DMS153 treated with DMSO at 0.1 percent for 48 hours (cell line): Measurements from ENCODE around the gene RPP25L.

Experiments
- DNase-seq: peaks from one replicate; lab custom pipeline; 2025; ENCODE audit not compliant: unreplicated experiment; lab: John Stamatoyannopoulos, UW

Gene RPP25L

GRCh38 chr9:34588671-34589635 lies 22.9 kb downstream of the RPP25L start:
- DNase-seq = no peak

DNA sequence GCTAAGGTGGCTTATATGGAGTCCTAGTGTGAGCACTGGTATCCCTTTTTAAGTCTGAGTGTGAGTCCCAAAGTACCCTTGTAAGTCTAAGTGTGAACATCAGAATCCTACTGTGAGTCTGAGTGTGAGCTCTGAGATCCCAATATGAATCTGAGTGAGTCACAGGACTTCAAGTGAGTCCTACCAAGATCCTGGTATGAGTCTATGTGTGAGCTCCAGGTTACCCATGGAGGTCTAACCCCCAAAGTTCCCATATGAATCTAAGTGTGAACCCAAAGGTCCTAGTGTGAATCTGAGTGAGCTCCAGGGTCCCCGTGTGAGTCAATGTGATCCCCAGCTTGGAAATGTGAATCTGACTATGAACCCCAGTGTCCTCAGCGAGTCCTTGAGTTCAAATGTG lies 24.6 kb downstream of the RPP25L start:
- no peak for DNase-seq

DNA sequence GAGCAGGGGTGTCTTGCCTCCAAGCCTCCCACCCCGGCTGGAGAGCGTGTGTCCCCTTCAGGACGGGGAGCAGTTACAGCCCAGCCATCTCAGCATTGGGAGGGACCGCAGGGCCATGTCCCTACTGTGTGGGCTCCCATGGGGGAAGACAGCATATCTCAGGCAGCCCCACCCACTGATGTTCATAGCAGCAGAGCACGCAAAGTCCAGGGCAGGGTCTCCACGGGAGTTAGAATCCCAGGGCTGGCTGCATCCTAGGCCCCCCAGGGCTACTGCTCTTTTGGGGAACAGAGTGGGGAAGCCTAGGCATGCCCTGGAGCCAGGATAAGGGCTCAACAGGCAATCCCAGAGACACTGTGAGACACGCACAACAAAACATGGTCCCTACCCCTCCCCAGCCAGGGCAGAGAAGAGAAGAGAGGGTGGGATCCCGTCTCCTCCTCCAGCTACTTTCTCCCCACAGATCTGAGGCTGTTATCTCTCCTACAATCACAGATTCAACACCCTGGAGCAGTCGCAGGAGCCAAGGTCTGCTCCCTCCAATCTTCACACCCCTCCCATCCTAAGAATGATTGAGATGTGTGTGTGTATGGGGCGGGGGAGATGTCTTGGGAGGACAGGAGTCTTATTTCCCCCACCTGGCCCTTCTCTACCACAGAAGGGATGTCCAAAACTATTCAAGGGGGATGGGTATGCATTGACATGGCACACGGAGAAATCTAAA lies 25.8 kb downstream of the RPP25L start:
- DNase-seq = no peak

DNA sequence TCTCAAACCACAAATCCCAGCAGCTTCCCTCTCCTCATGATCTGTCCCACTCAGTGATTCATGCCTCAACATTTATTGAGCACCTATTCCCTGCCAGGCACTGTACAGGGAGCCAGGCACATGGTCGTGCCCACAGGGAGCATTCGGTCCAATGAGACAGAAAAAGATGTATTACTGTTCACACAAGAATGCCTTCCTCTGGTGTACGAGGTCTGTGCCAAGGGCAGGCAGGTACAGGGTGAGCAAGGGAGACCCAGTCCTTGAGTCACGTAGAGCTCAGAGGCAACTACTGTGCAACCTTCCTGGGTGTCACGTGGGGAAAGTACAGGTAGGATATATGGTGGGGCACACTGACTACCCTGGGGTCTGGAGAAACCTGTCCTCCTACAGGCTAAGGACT lies 26.9 kb downstream of the RPP25L start:
- no peak for DNase-seq

GRCh38 chr9:34582787-34583186 lies 29.1 kb downstream of the RPP25L start:
- DNase-seq = no peak

DNA sequence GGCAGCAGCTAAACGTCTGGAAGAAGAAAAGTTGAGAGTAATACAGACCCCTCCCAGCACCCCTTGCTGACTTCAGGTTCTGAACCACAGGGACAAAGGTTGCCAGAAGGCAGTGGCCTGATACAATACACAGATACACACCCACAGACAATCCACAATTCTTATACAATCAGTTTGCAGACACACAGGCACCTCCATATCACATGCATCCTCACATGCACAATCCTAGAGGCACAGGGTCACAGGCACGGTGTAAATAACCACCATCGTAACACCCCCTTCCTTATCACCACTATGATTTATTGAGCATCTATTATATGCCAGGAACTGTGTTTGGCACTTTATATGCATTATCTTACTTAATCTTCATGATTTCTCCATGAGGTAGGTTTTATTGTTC lies 30.6 kb downstream of the RPP25L start:
- DNase-seq = no peak

GRCh38 chr9:34580358-34580757 lies 31.5 kb downstream of the RPP25L start:
- no peak for DNase-seq

DNA sequence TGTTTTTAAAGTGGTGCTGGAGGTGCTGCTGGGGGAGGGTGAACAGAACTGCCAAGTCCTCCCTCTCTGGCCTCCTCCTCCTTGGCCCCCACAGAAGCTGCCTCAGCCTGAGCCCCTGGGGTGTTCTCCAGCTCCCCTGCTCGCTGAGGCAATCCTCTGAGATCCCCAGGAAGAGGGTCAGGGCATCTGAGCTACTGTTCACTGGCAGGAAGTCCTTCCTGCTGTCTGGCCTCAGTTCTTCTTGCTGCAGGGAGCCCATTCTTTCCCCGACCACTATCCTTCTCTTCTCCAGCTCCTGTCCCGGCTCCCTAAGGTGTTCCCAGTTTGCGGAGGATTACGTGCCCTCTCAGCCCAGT lies 32.1 kb downstream of the RPP25L start:
- no peak for DNase-seq

DNA sequence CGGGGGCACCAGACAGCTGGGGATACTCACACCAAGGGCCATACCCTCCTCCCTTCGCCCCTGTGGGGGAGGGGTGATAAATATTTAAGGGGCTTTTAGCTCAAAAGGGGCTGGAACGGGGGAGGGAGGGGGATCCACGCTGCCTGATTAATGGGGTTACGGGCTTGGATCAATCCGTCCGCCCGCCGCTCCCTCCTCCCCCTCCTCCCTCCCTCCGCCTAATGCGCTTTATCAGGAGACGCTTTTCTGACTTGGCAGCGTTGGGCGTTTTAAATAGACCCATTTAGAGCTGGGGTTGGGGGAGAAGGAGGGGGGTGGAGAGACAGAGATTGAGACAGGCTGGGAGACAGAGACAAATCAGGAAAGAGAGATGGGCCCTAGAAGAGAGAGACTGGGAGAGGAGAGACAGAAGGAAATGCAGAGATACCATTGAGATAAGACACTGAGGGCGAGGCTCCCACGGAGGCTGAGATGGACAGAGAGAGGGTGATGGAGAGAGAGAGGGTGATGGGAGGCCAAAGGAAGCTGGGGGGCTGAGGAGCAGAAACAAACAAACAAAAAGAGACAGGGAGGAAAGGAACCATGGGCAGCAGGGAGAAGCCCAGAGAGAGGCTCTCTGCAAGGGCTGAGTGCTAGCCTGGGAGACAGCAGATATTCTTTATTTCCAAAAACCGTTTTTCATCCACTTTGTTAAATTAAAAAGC lies 32.6 kb downstream of the RPP25L start:
- DNase-seq = no peak

GRCh38 chr9:34578241-34579103 lies 33.4 kb downstream of the RPP25L start:
- DNase-seq = no peak

DNA sequence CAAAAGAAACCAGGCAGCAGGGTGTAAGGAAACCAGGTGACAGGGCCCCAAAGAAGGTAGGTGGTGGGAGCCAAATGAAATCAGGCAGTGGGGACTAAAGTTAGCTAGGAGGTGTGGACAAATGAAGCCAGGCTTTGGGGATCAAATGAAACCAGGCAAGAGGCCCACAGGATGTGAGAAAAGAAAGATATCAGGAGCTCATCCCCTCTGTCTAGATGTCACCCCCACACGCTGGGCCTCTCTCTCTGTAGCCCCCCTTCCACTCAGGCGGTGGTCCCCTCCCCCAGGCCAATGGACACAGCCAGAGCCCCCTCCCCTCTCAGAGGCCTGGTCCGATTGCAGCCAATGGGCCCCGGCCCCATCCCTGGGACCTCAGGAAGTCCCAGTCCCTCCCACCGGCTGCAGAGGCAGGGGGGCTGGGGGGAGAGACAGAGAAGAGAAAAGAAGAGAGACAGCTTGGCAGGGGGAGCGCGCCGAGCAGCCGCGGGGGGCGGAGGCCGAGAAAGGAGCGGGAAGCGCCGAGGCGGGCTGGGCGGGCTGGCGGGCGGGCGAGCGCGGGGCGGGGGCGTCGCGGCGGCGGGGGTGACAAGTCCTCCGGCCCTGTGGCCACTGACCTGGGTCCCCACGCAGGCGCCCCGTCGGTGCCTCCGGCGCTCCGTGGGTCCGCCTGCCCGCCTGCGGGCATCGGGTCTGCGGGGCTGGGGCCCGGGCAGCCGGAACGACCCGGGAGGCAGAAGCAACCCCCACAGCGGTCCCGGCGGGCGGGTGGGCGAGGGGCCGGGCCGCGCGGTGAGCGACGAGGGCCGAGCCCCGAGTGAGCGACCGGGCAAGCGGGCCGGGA lies 34.3 kb downstream of the RPP25L start:
- no peak for DNase-seq

DNA sequence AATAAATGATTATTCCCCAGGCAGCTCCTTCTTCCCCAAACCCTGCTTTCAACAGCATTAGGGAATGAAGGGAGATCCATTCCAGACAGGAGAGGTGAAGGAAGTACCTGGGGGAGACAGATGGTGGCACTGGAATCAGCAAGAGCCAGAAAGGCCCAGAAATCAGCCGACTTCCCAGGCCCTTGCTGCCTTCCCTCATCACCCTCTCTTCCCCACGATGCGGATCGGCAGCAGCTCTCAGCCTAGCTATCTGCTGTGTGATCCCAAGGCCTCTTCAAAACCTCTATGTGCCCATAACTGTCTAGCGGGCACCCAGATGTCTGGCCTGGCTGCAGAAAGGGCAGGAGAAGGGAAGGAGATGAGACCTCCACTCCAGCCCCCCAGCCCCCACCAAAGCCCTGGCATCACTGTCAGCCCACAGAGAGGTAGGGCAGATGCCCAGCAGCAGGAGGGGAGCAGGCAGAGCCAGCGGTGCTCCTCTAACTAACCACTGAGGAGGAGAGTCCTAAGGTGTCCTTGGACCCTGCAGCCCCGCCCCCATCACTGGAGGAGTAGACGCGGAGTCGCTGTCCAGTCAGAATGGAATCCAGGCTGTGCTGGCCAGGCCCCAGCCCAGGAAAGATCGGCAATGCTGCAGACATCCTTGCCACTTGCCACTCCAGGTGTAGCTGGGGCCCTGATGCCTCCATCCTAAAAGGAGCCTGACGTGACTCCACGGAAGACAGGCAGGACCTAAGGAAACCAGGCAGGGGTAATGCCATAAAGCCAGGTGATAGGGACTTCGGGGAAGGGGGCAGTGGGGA lies 35.1 kb downstream of the RPP25L start:
- no peak for DNase-seq

DNA sequence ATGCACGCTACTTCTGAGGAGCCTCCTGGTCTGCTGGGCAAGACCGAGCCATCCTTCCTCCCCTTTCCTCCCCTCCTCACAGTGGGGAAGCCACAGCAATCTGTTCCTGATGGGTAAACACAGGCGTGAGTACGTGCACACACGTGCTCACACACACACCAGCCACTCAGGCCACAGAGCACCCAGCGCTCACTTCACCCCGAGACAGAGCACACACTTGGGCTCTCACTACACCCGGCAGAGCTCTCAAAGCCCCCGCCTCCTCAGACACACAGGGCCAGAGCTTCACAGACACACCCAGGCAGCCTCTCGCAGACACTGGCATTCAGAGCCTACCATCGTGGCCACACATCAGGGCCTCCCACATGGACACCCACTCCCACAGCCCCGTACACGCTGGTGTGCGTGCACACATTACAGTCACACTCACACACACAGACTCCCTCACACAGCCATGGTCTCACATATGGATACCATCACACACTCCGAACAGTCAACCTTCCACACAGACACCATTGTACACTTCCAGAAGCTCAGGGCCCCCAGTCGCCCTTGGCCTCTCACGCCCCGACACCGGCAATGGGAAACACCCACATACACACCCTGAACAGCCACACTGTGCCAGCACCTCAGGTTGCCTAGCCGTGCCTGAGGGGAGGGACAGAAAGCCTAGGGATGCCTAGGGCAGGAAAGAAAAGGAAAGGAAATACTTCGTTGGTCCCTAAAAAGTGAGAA lies 35.9 kb downstream of the RPP25L start:
- DNase-seq = no peak

DNA sequence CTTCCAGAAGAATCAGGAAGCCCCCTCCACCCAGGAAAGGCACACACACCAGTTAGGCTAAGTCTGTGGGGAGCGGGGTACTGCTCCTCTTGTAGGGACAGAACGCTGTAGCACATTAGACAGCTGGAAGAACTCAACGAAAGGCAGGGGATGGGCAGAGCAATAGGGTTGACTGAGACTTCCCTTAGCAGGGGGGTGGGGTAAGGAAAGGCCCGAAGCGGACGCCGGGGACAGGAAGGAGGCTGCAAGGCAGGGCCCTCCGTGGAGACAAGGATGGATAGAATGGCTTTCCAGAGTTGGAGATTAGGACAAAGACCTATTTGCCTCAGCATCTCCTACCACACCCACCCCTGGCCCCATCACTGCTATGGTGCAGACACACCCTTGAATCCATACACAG lies 36.7 kb downstream of the RPP25L start:
- DNase-seq = no peak

- no peak for DNase-seq
Measured at GRCh38 chr9:34574571-34574970, 37.3 kb downstream of the RPP25L start.

- DNase-seq = no peak
Measured at GRCh38 chr9:34573599-34574325, 38.1 kb downstream of the RPP25L start.

DNA sequence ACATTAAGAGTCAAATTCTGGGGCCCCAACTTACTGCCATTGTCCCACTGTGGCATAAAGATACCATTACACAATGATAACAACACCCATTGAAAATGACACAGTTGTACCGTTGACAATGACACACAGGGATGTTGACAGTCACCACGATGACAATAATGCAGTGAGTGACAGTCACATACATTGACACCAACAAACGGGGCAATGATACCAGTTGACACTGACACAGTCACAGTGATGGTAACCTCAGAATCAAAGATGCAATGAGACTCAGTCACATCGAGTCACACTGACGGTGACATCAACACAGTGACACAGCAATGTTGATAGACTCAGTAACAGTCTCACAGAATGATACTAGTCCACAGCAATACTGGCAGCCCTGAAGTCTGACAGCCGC lies 39.3 kb downstream of the RPP25L start:
- no peak for DNase-seq

DNA sequence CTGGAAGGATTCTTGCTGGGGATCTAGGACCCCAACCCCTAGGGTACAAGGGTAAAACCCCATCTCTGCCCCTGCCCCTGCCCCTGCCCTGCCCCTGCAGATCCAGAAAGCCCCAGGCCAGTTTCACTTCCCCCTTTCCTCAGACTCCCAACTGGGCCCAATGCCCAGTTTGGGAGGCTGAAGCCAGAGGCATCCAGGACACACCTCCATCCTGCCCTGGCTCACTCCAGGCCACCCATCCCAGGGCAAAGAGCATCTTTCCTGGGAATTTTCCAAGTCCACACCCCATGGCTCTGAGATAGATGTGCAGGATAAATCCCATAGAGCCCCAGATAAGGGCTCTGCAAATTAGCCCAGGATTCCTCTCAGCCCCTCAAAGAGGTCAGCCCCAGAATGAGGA lies 39.8 kb downstream of the RPP25L start:
- DNase-seq = no peak
